ENCODE measurements around the gene CHMP5.

CHMP5 gene

DNA sequence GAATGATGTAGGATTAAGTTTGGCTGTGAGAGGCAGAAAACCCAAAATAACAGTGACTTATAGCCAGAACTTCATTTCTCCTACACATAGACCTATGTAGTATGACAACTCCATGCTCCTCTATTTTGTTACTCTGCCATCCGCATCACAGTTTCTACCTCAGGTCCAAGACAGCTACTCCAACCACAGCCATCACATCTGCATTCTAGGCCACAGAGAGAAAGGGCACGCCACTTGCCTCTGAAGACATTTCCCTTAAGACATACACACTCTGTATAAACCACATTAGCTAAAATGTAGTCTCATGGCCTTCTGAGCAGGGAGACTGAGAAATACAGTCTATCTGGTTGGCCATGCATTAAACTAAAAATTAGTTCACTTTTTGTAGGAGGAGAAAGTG lies 14.9 kb upstream of the CHMP5 start:
- H3K4me3 ChIP-seq (IDR thresholded peaks at IDR 0.05; ENCODE audit: insufficient read depth, low read depth, low read length), result no peak overlapping the region
- H3K27me3 ChIP-seq (ENCODE audit: insufficient read depth, low read depth), result no peaks in the 10 kb centered on the region
- no peak overlapping the region for H3K9ac ChIP-seq
- H2AFZ ChIP-seq (ENCODE audit: low read depth), result no peak overlapping the region
- H3K27ac ChIP-seq, result no peak overlapping the region; the same call in 1 of the 2 replicates
- peaks cover 19% of the 10 kb centered on the region for H3K4me1 ChIP-seq (ENCODE audit: low read depth, poor library complexity, severe bottlenecking)
- TF ChIP-seq, protein P1, sequence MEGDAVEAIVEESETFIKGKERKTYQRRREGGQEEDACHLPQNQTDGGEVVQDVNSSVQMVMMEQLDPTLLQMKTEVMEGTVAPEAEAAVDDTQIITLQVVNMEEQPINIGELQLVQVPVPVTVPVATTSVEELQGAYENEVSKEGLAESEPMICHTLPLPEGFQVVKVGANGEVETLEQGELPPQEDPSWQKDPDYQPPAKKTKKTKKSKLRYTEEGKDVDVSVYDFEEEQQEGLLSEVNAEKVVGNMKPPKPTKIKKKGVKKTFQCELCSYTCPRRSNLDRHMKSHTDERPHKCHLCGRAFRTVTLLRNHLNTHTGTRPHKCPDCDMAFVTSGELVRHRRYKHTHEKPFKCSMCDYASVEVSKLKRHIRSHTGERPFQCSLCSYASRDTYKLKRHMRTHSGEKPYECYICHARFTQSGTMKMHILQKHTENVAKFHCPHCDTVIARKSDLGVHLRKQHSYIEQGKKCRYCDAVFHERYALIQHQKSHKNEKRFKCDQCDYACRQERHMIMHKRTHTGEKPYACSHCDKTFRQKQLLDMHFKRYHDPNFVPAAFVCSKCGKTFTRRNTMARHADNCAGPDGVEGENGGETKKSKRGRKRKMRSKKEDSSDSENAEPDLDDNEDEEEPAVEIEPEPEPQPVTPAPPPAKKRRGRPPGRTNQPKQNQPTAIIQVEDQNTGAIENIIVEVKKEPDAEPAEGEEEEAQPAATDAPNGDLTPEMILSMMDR (conservative IDR thresholded peaks at IDR 0.05; ENCODE audit: low read depth, low read length), result no peak
- no peaks in the 10 kb centered on the region; the same call in 1 of the 2 replicates for H3K36me3 ChIP-seq (ENCODE audit: insufficient read depth)
- H4K20me1 ChIP-seq (ENCODE audit: insufficient read depth), result no peaks in the 10 kb centered on the region
- H3K79me2 ChIP-seq (ENCODE audit: insufficient read depth, low read depth), result no peaks in the 10 kb centered on the region
- H3K4me2 ChIP-seq, result no peak overlapping the region

DNA sequence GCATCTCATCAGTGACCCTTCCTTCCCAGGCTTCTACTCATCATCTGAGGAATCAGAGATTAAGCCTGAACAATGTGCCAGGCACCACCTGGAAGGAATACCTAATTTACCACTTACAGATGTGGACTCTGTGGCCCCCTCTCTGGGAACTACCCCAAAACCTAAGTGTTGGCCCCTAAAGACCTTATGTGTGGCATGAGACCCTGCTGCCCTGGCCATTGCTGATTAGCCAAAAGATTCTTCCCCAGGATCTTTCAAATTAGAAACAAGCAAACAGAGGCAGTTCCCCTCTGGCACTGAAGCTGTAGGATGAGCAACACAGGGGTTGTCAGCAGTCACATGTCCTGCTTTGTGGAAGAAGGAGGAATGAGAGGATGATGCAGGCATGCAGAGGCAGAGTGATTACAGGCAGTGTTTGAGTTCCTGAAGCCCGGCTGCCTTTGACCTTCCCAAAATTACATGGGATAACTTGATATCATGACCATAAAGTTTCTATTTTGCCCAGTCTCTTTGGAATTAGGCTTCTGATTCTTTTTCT lies 14.3 kb upstream of the CHMP5 start:
- Histone ChIP-seq H3K9ac (no peak overlapping the region), H3K79me2 (ENCODE audit: insufficient read depth, low read depth) (no peaks in the 10 kb centered on the region), H3K4me3 (IDR thresholded peaks at IDR 0.05; ENCODE audit: insufficient read depth, low read depth, low read length) (no peak overlapping the region), H3K27me3 (ENCODE audit: insufficient read depth, low read depth) (no peaks in the 10 kb centered on the region), H3K4me2 (no peak overlapping the region), H3K27ac (no peak overlapping the region), H2AFZ (ENCODE audit: low read depth) (no peak overlapping the region), H3K4me1 (ENCODE audit: low read depth, poor library complexity, severe bottlenecking) (peaks cover 19% of the 10 kb centered on the region), H4K20me1 (ENCODE audit: insufficient read depth) (no peaks in the 10 kb centered on the region), H3K36me3 (ENCODE audit: insufficient read depth) (peaks cover 2% of the 10 kb centered on the region; the same call in 1 of the 2 replicates)
- TF ChIP-seq, protein P1 (conservative IDR thresholded peaks at IDR 0.05; ENCODE audit: low read depth, low read length), result no peak

DNA sequence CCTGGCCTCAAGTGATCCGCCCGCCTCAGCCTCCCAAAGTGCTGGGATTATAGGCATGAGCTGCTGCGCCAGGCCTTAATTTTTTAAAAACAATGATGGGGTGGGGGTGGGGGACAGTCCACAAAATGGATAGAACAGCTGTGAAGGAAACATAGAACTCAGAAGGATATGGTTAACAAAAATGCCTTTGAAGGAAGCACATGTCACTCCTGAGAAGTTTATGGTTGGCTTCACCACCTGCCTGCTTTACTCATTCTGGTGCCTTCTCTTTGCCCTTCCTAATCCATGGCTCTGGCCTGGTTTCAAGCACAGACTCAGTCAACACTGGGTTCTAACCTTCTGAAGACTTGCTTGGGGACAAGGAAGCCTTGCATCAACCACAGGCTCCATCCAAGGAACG lies 10.6 kb upstream of the CHMP5 start:
- Histone ChIP-seq H3K36me3 (ENCODE audit: insufficient read depth) (peaks cover 21% of the 10 kb centered on the region; the same call in 1 of the 2 replicates), H3K27me3 (ENCODE audit: insufficient read depth, low read depth) (no peaks in the 10 kb centered on the region), H3K27ac (no peak overlapping the region), H3K4me1 (ENCODE audit: low read depth, poor library complexity, severe bottlenecking) (peaks cover 16% of the 10 kb centered on the region), H3K9ac (no peak overlapping the region), H4K20me1 (ENCODE audit: insufficient read depth) (no peaks in the 10 kb centered on the region), H3K79me2 (ENCODE audit: insufficient read depth, low read depth) (no peaks in the 10 kb centered on the region), H3K4me3 (IDR thresholded peaks at IDR 0.05; ENCODE audit: insufficient read depth, low read depth, low read length) (no peak overlapping the region), H3K4me2 (no peak overlapping the region), H2AFZ (ENCODE audit: low read depth) (no peak overlapping the region)
- TF ChIP-seq, protein P1 (conservative IDR thresholded peaks at IDR 0.05; ENCODE audit: low read depth, low read length), result no peak

DNA sequence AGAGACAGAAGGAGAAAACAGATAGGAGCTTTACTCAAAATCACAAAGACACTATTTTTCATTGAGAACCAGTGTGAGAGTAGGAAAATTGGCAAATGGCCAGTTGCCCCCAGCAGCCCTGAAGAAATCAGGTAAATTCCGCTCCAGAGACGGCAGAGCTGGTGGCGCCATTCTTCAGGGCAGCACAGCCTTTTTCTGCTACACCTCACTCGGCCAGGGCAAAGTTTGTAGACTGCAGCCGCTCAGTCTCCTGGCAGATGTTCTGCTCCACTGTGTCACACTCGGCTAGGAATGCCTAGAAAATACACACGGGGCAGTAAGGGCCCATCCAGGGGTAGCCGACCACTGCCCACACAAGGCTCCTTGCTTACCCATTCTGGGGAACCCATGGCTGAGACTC lies 9.8 kb upstream of the CHMP5 start:
- H3K27me3 ChIP-seq (ENCODE audit: insufficient read depth, low read depth), result no peaks in the 10 kb centered on the region
- TF ChIP-seq, protein P1 (conservative IDR thresholded peaks at IDR 0.05; ENCODE audit: low read depth, low read length), result no peak

More for the DNA sequence above, 9.8 kb upstream of the CHMP5 start:
- H2AFZ ChIP-seq (ENCODE audit: low read depth), result no peak overlapping the region
- H3K79me2 ChIP-seq (ENCODE audit: insufficient read depth, low read depth), result no peaks in the 10 kb centered on the region
- no peak overlapping the region for H3K9ac ChIP-seq
- peaks cover 28% of the 10 kb centered on the region; the same call in 1 of the 2 replicates for H3K36me3 ChIP-seq (ENCODE audit: insufficient read depth)
- H4K20me1 ChIP-seq (ENCODE audit: insufficient read depth), result no peaks in the 10 kb centered on the region
- H3K4me2 ChIP-seq, result no peak overlapping the region
- H3K4me1 ChIP-seq (ENCODE audit: low read depth, poor library complexity, severe bottlenecking), result peaks cover 8% of the 10 kb centered on the region
- H3K27ac ChIP-seq, result no peak overlapping the region
- H3K4me3 ChIP-seq (IDR thresholded peaks at IDR 0.05; ENCODE audit: insufficient read depth, low read depth, low read length), result no peak overlapping the region

All from KMS-11 (cell line).